Measurements from ENCODE around the gene MOB3B. TPM values are rescaled to one million over a fixed set of nuclear protein-coding genes. Genes with fewer than 3 reads are reported as not detected.

MOB3B gene
- total RNA-seq, 4 donors from 2014 or later, result 8.2 to 16.5 (median 10.5) TPM

- no peak overlapping the region for H3K4me3 ChIP-seq (ENCODE audit: low read depth, poor library complexity, severe bottlenecking)
- 56 to 66% methylated on average over 3 of the region's 3 CpGs for WGBS, 2 donors
- no peak for TF ChIP-seq CTCF (IDR thresholded peaks at IDR 0.05)
- TF ChIP-seq POLR2A (IDR thresholded peaks at IDR 0.05), result no peak
- intact Hi-C loops (cut with DNase I; ENCODE audit: low total_unique reads), result no loop called here
- no peak for DNase-seq (ENCODE audit: low spot score in 2 of 2)
Measured at GRCh38 chr9:27412081-27412480, 117.5 kb downstream of the MOB3B start.

GRCh38 chr9:27408482-27408881, 121.1 kb downstream of the MOB3B start:
- no peak for TF ChIP-seq POLR2A (IDR thresholded peaks at IDR 0.05)
- TF ChIP-seq CTCF (IDR thresholded peaks at IDR 0.05), result no peak
- DNase-seq (ENCODE audit: low spot score in 2 of 2), result no peak
- intact Hi-C loops (cut with DNase I; ENCODE audit: low total_unique reads), result no loop called here
- 67 to 81% methylated on average over 2 of the region's 2 CpGs for WGBS, 2 donors
- no peak overlapping the region for H3K4me3 ChIP-seq (ENCODE audit: low read depth, poor library complexity, severe bottlenecking)

GRCh38 chr9:27408001-27408400, 121.6 kb downstream of the MOB3B start:
- DNase-seq (ENCODE audit: low spot score in 2 of 2), result no peak
- TF ChIP-seq CTCF (IDR thresholded peaks at IDR 0.05), result no peak
- no peak overlapping the region for H3K4me3 ChIP-seq (ENCODE audit: low read depth, poor library complexity, severe bottlenecking)
- intact Hi-C loops (cut with DNase I; ENCODE audit: low total_unique reads), result no loop called here
- 60% methylated on average over 5 of the region's 5 CpGs for WGBS, 2 donors

GRCh38 chr9:27407491-27407890, 122.1 kb downstream of the MOB3B start:
- TF ChIP-seq CTCF (IDR thresholded peaks at IDR 0.05), result no peak
- no peak for TF ChIP-seq POLR2A (IDR thresholded peaks at IDR 0.05)
- DNase-seq (ENCODE audit: low spot score in 2 of 2), result no peak
- WGBS, 2 donors, result 13 to 19% methylated on average over 1 of the region's 1 CpG
- intact Hi-C loops (cut with DNase I; ENCODE audit: low total_unique reads), result no loop called here
- H3K4me3 ChIP-seq (ENCODE audit: low read depth, poor library complexity, severe bottlenecking), result no peak overlapping the region

- TF ChIP-seq CTCF (IDR thresholded peaks at IDR 0.05) (no peak), POLR2A (IDR thresholded peaks at IDR 0.05) (no peak)
Measured at GRCh38 chr9:27404661-27405060, 125.0 kb downstream of the MOB3B start.

GRCh38 chr9:27402626-27403025, 127.0 kb downstream of the MOB3B start:
- DNase-seq (ENCODE audit: low spot score in 2 of 2), result no peak
- 68 to 69% methylated on average over 2 of the region's 2 CpGs for WGBS, 2 donors
- intact Hi-C loops (cut with DNase I; ENCODE audit: low total_unique reads), result no loop called here
- no peak overlapping the region for H3K4me3 ChIP-seq (ENCODE audit: low read depth, poor library complexity, severe bottlenecking)
- TF ChIP-seq CTCF (IDR thresholded peaks at IDR 0.05) (no peak), POLR2A (IDR thresholded peaks at IDR 0.05) (no peak)

More at GRCh38 chr9:27404661-27405060, 125.0 kb downstream of the MOB3B start:
- intact Hi-C loops (cut with DNase I; ENCODE audit: low total_unique reads), result no loop called here
- H3K4me3 ChIP-seq (ENCODE audit: low read depth, poor library complexity, severe bottlenecking), result no peak overlapping the region
- DNase-seq (ENCODE audit: low spot score in 2 of 2), result no peak
